ENCODE results near the gene EVI5. TPM values are rescaled to one million over a fixed set of nuclear protein-coding genes. Genes with fewer than 3 reads are reported as not detected.
A peak's percentile ranks its signal among the peaks of the same experiment; 100 is the strongest.

The EVI5 gene
- total RNA-seq, 1 donor from 2014 or later, result 18.9 TPM

- ATAC-seq (ENCODE audit: poor library complexity) (no peak), DNase-seq (peak; percentile 43)
- intact Hi-C loops (cut with DNase I), result no loop called here
These were observed 302.0 kb downstream of the EVI5 start for GRCh38 chr1:92482665-92483609.

GRCh38 chr1:92481971-92482664 is 302.8 kb downstream of the EVI5 start:
- intact Hi-C loops (cut with DNase I), result no loop called here
- no peak for ATAC-seq (ENCODE audit: poor library complexity)
- peak; percentile 44 for DNase-seq

- DNase-seq (no peak), ATAC-seq (ENCODE audit: poor library complexity) (no peak)
- intact Hi-C loops (cut with DNase I), result no loop called here
These were observed 303.3 kb downstream of the EVI5 start for GRCh38 chr1:92481599-92481925.

DNA sequence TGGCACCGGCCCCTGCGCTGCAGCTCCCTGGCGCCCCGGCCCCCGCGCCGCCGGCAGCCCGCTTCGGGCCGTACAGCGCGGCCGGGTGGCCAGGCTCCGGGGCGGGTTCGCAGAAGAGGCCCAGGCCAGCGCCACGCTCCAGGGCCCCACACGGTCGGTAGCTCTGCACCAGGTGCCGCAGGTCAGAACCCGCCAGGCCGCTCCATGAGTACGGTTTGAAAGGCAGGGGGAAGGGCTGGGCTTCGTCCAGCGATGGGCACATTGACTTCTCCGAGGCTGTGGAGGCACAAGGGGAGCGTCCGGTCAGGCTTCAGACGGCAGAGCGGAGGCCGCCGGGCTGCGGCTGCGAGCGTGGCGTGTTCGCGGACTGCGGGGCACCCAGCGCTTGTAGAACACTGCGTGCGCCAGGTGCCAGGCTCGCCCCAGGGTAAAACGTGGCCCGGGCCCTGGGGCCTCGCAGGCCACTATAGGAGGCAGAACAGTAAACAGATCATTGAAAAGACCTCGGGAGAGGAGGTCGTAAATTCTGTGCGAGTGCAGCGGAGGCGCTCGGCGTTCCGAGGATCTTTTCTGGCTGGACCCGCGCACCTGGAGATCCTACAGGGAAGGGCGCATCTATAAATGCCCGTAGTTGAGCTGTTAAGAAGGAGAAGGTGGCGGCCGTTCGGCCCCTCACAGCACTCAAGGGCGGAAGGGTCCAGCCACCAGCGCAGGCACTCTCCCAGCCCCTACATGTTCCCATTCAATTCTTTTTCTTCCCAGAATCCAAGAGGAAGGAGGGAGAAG is 303.9 kb downstream of the EVI5 start:
- intact Hi-C loops (cut with DNase I), result no loop called here
- ATAC-seq (ENCODE audit: poor library complexity) (no peak), DNase-seq (no peak)

DNA sequence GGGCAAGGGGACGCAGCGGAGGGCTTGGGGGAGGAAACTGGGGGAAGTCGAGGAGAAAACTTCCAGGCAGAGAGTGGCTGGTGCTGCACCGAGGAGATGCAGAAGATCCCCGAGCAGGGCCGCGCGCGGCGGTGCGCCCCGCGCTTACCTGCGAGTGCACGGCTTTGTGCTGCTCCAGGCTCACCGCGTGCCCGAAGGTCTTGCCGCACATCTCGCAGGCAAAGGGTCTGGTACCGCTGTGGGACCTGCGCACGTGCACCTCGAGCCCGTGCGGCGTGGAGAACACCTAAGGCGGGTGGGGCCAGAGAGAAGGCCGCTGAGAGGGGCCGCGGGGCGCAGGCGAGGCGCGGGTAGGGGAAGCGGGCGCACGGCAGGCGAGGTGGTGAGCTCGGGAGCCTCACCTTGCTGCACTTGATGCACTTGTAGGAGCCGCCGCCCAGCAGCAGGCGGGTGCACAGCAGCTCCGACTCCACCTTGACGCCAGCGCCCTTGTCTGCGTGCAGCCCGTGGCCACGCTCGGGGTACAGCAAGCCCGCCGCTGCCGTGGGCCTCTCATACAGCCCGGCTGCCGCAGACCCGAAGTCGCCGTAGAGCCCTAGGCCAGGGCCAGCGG is 304.6 kb downstream of the EVI5 start:
- intact Hi-C loops (cut with DNase I), result no loop called here
- no peak for DNase-seq
- ATAC-seq (ENCODE audit: poor library complexity), result no peak

GRCh38 chr1:92479587-92479986 is 305.3 kb downstream of the EVI5 start:
- no peak for DNase-seq
- ATAC-seq (ENCODE audit: poor library complexity), result no peak
- intact Hi-C loops (cut with DNase I), result no loop called here

GRCh38 chr1:92478393-92478792 is 306.5 kb downstream of the EVI5 start:
- DNase-seq (no peak), ATAC-seq (ENCODE audit: poor library complexity) (no peak)
- intact Hi-C loops (cut with DNase I), result no loop called here

DNA sequence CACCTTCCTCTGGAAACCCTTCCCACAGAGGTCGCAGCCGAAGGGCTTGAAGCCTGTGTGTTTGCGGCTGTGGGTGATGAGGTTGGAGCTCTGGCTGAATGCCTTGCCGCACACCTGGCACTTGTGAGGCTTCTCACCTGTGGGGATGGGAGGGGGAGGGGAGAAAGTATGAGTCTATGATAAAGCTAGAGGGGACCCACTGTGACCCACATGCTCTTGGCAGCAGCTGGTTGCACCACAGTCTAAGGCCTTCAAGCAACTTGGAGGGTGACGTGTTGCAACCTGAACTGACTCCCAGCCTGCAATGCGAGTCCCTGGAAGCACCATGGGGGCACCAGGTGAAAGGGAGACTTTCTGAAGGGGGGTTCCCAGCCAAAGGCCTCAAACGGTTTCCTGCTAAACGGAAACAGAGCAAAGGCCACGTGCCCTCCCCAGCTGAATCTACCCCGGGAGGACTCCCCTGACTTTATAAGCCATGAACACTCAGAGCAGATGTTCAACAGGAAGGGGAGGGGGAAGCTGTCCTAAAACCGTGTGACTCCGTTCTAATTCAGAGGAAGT is 308.8 kb downstream of the EVI5 start:
- DNase-seq, result no peak
- no peak for ATAC-seq (ENCODE audit: poor library complexity)
- intact Hi-C loops (cut with DNase I), result no loop called here

- DNase-seq (no peak), ATAC-seq (ENCODE audit: poor library complexity) (no peak)
- intact Hi-C loops (cut with DNase I), result no loop called here
These were observed 309.9 kb downstream of the EVI5 start for GRCh38 chr1:92475029-92475428.

GRCh38 chr1:92473781-92474495 is 311.0 kb downstream of the EVI5 start:
- no peak for ATAC-seq (ENCODE audit: poor library complexity)
- intact Hi-C loops (cut with DNase I), result no loop called here

DNA sequence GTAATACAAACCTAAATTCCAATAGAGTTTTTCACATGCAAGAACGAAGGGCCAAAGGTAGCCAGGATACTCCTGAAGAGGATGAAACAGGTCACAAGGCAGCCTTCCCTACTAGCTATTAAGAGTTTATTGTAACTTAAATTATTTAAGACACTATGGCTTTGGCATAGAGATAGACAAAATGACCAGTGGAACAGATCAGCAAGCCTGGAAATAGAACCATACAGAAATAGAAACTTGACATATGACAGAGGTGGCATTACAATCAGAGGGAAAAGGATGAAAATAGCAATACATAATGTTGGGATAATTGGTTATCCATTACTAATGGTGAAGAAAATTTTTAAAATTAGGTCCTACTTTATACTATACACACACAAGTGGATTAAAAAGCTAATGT is 314.7 kb downstream of the EVI5 start:
- intact Hi-C loops (cut with DNase I), result no loop called here
- ATAC-seq (ENCODE audit: poor library complexity) (peak; percentile 46), DNase-seq (no peak)

More at GRCh38 chr1:92473781-92474495, 311.0 kb downstream of the EVI5 start:
- DNase-seq, result no peak

DNA sequence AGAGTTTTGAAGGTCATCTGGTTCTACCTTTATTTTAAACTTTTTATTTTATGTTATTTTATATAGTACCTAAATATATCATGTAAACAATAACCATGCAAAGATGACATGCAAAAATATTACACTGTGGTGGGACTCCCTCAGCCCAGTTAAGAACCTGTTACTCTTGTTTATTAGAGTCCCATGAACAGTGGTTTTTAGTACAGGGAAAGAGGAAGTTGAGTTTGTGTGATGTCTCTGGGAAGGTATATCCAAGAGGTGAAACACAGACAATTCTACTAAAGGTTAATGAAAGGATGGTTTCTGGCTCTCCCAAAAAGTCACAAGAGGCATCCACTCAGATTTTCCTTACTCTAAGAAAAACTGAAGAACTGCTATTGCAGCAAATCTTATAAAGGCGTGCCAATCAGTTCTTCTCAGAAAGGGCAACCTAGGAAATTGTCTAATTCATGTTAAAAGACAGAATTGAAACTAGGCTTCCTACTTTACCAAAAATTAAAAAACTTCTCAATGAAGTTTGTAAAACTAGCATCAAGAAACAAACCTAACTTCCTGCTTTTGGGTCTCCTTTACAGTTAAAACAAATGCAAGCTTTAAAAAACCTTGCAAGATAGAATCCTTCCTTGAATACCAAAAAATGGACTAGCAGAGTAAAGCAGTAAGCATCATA is 318.1 kb downstream of the EVI5 start:
- intact Hi-C loops (cut with DNase I), result no loop called here
- ATAC-seq (ENCODE audit: poor library complexity), result no peak

DNA sequence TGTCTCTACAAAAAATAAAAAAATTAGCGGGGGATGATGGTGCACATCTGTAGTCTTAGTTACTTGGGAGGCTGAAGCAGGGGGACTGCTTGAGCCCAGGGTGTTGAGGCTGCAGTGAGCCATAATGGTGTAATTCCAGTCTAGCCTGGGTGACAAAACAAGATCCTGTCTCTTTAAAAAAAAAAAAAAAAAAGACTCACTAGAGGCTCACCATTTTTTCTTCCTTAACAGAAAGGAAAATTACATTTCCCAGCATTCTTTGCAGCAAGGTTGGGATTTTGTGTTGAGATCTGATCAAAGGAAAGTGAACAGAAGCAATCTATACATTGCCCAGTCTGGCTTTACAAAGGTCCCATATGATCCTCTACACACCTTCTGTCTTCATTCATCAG is 319.7 kb downstream of the EVI5 start:
- DNase-seq, result no peak
- intact Hi-C loops (cut with DNase I), result no loop called here
- no peak for ATAC-seq (ENCODE audit: poor library complexity)

More for the DNA sequence above, 318.1 kb downstream of the EVI5 start:
- no peak for DNase-seq

DNA sequence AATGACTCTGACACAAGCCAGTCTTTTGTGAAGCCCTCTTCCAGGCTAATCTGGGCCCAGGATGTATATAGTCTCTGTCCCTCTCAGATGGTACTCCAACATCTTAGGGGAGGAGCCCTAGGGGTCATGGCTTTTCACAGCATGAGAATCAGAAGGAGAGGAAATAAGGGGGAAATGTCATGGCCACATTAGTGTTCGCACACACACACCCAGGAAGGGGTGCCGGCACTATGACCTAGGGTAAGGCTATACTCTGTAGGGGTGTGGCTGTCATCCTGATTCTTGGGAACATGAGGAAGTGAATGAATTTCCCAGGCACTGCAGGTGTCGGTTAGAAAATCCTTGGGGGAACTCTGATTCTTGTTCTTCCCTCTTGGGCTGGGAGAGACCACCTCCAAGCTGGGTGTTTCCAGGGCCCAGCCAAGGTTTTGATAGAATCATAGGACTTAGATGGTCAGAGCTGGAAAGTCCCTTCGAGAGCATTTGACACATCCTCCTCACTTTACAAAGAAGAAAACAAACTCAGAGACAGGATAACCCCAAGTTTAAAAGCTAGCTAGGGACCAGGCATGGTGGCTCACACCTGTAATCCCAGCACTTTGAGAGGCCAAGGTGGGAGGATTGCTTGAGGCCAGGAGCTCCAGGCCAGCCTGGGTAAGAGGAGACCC is 320.2 kb downstream of the EVI5 start:
- ATAC-seq (ENCODE audit: poor library complexity), result no peak
- DNase-seq, result no peak
- intact Hi-C loops (cut with DNase I), result no loop called here

DNA sequence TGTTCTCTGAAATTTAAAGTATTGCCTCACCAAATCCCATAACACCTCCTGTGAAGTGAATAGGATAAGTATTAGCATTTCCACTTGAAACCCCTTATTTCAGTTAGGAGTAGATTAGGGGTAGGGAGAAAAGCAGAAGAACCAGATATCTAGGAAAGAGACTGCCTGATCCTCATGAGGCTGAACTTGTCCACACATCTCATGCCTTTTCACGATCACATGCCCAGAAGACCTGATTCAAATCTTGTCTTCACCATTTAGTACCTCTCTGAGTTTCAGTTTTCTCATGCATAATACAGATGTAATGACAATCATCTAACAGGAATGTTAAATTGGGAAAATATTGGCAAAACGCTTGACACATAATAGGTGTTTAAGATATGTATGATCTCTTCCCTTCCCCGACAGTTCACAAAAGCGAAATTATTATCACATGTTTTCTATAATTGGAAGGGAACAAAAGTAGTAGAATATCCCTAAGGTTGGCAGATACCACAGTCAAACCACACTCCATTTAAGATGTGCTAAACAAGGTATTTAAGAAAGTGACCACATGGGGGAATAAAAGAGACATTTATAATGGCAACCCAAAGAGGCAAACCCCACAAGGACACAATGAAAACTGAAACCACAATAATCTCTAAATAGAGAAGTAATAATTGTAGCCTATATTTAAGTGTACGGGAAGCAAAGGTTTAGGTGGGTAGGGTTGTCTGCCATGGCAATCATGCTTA is 323.4 kb downstream of the EVI5 start:
- no peak for DNase-seq
- no peak for ATAC-seq (ENCODE audit: poor library complexity)
- intact Hi-C loops (cut with DNase I), result no loop called here

- ATAC-seq (ENCODE audit: poor library complexity), result peak; percentile 59
- intact Hi-C loops (cut with DNase I), result no loop called here
- DNase-seq, result no peak
These were observed 325.0 kb downstream of the EVI5 start for GRCh38 chr1:92459871-92460320.

Measured in Right ventricle myocardium superior (tissue), 1 donor.